MM.1S (cell line): ENCODE results near the gene C1orf116.

Experiments used
- CTCF ChIP-seq: fragments of 300-600 bp; sonication (generic); IDR thresholded peaks from 2 replicates; pipeline ENCODE4 v1.5.1; 2016; ENCODE audit warnings: antibody characterized with exemption, low read length, mixed read lengths
- EZH2phosphoT487 ChIP-seq: fragments of 300-600 bp; sonication (generic); IDR thresholded peaks from 2 replicates; pipeline ENCODE4 v1.6.1; 2018; ENCODE audit warnings: antibody characterized with exemption, low read length

- no peak for TF ChIP-seq CTCF
- TF ChIP-seq EZH2phosphoT487 = no peak
These were observed 54.3 kb downstream of the C1orf116 start for GRCh38 chr1:206978259-206978658.
